Superior temporal gyrus (tissue), 1 donor: ENCODE results near the gene TIAM1.

Source experiments
- DNase-seq: peaks from one replicate; pipeline ENCODE4 v3.0.0-alpha.2; 2016; ENCODE audit errors: extremely low spot score

The TIAM1 gene

GRCh38 chr21:31286621-31287020 is 57.4 kb downstream of the TIAM1 start:
- DNase-seq = no peak

- no peak for DNase-seq
These were observed 59.2 kb downstream of the TIAM1 start for GRCh38 chr21:31284797-31285397.

GRCh38 chr21:31283025-31283424 is 61.0 kb downstream of the TIAM1 start:
- no peak for DNase-seq

- DNase-seq = no peak
These were observed 61.9 kb downstream of the TIAM1 start for GRCh38 chr21:31282095-31282709.

DNA sequence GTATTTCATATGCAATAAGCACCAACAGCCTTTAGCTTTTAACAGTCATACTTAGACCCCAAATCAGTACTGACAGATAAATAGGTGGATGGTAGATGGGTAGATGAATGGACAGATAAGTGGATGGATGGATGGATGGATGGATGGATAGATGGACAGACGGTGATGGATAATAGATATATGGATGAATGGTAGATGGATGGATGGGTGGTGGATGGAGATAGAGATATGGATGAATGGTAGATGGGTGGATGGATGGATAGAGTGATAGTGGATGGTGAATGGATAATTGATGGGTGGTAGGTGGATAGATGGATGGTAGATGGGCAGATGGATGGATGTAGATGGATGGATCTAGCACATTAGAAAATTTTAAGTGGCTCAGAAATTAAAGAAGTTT is 62.5 kb downstream of the TIAM1 start:
- DNase-seq = no peak

DNA sequence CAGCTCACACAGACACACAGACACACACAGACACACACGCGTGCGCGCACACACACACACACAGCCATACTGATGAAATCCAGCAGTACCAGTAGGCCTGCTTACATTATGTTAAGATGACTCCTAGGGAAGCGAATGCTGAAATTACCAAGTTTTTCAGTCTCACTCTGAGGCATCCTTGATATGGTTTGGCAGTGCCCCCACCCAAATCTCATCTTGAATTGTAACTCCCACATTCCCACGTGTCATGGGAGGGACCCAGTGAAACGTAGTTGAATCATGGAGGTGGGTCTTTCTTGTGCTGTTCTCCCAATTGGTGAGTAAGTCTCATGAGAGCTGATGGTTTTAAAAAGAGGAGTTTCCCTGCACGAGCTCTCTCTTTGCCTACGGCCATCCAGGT is 64.1 kb downstream of the TIAM1 start:
- DNase-seq = no peak

- DNase-seq = no peak
These were observed 64.8 kb downstream of the TIAM1 start for GRCh38 chr21:31279214-31279613.

DNA sequence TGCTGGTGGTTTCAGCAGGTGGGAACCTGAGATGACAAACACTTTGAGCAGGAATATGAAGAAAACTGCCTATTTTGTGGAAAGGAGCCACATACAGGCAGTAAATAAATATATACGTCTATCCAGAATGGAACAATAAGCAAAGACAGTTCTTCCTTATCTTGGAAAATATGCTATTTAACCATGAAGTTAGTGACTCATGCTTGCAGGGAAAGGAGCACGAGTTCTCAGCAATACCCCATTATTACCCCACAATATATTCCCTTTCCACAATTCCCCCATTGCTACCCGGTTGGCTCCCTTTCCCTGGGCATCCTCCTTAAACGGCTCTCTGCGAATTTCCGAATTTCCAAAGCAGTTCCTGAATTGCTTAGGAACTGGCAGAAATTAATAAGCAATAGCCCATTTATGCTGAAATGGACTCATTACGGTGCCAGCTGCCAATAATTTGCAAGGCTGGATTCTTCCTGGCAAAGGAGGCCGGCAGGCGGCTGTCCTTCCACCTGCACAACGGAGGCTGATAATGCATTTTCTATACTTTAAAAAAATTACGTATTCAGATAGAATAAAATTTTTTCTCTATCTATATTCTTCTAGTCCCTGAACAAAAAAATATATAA is 65.4 kb downstream of the TIAM1 start:
- DNase-seq = no peak

GRCh38 chr21:31276663-31277062 is 67.4 kb downstream of the TIAM1 start:
- DNase-seq = no peak

DNA sequence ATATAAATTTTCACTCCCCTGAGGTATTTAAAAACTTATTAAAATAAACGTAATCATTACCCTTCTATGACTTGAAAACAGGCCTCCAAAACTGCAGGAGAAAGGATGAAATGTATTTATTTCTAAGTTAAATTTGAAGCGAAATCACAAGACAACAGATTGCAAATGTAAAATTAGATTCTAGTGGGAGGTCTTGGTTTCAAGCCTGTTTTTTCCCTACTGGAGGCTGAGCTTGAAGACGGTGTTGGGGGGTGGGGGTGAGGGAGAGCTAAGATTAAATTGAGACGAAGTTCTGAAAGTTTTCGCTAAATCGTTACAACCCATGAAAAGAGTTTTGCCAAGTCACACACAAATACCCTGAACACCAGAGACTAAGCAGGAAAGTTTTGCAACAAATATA is 68.2 kb downstream of the TIAM1 start:
- no peak for DNase-seq

DNA sequence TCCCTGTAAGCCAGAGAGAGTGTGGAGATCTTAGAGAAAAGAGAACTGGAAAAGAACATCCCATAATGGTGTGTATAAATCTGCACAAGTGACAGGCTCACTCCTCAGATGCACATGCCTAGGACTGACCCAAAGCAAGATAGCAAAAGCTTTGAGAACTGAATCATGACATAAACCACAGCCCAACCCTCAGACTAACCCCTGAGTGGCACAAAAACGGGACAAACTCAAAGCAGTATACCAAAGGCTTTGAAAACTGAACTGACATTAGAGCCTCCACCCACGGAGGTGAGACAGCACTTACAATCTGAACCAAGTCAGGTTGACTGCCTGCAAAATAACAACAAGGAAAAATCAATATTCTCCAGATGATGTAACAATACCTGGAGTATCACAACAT is 70.8 kb downstream of the TIAM1 start:
- no peak for DNase-seq

GRCh38 chr21:31268090-31268489 is 76.0 kb downstream of the TIAM1 start:
- no peak for DNase-seq

GRCh38 chr21:31267644-31268043 is 76.4 kb downstream of the TIAM1 start:
- DNase-seq = no peak

DNA sequence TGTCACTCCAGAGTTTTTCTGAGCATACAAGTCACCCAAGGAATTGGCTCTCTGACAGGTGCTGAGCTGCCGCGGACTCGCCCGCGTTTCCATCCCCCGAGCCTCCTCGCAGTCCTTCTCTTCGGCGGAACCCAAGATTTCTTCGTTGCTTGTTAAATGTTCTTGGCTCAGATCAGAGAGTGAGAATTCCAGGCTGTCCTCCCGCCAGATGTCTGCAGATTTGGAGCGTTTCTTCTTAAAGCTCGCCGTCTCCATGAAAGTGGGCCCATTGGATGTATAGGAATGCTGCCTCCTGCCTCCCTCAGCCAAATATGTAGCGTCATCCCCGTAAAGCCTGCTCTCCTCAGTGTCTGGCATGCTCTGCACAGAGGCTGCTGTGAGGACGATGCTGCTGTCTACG is 77.8 kb downstream of the TIAM1 start:
- no peak for DNase-seq

- DNase-seq = no peak
These were observed 78.6 kb downstream of the TIAM1 start for GRCh38 chr21:31265366-31266013.

- DNase-seq = no peak
These were observed 79.5 kb downstream of the TIAM1 start for GRCh38 chr21:31264574-31264973.

DNA sequence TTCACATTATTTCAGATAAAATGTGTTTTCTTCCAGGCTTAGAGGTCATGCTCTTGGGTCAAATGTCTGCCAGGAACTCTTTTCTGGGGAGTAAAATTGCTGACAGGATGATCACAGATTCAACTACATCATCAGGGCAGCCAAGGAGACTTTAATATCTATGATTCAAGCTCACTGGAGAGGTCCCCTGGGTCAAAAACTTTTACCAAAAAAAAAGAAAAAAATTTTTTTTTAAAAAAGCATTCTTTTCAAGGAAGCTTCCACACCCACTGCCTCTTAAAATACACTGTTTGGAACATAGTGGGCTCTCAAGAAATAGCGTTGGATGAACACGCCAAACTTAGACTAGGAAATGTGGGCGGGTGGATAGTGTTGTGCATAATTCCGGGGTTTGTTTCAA is 81.3 kb downstream of the TIAM1 start:
- DNase-seq = no peak

GRCh38 chr21:31261759-31262158 is 82.3 kb downstream of the TIAM1 start:
- DNase-seq = no peak

DNA sequence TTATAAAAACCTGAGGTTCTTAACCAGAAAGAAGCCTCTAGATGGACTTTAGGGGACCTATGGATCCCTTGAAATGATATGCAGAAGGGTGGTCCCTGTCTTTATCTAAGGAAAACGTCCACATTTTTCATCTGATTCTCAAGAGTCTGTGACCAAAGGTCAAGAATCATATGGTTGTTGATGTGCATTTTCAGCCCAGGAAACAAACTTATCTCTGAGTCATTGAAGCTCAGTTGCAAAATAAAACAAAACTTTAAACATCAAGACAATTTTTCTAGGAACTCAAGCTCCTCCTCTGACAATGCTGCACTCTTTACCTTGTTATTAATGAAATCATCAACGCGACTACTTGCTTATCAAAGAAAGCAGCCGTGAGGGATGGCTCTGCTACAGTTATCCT is 83.3 kb downstream of the TIAM1 start:
- DNase-seq = no peak

DNA sequence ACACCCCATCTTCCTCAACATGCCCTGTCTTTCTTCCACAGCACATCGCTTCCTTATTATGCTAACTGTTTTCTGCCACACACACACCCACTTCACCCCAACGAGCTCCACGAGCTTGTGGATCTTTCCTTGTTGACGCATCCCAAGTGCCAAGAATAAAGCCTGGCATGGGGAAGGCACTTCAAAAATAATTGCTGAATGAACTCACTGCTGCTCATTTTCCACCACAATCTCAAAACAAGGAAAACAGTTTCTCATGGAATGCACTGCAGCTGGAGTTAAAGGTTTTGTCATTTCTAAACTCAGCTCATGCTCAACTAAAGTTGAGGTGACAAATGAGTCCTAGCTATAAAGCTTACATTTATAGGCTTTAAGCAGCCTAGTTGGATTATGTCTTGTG is 86.0 kb downstream of the TIAM1 start:
- DNase-seq = no peak

GRCh38 chr21:31257265-31257664 is 86.8 kb downstream of the TIAM1 start:
- no peak for DNase-seq

GRCh38 chr21:31255896-31256295 is 88.2 kb downstream of the TIAM1 start:
- no peak for DNase-seq

GRCh38 chr21:31255036-31255435 is 89.0 kb downstream of the TIAM1 start:
- DNase-seq = no peak
